Erythroblast (primary cell): ENCODE data around the gene MAMDC2.

Experiments used
- GATA1 ChIP-seq: IDR thresholded peaks from 2 replicates; pipeline ENCODE4 v1.6.1; 2011; ENCODE audit warnings: low read depth, mild to moderate bottlenecking, control low read depth, low read length, moderate library complexity
- POLR2A ChIP-seq: IDR thresholded peaks from 2 replicates; pipeline ENCODE4 v1.6.1; 2011; ENCODE audit warnings: mild to moderate bottlenecking, low read length

DNA sequence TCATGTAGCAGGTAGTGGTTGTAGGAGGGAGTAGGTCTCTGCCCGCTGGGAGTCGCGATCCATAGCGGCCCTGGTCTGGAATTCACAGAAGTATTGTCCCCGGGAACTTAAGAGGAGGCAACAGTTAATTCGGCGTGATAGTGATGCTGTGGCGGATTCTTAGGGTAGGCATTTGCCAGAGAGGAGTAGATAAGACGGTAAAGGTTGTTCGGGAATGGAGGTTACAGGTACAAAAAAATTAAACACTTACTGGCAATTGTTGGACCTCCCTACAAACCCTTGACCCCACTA lies 215.8 kb downstream of the MAMDC2 start:
- no peak for TF ChIP-seq POLR2A
- TF ChIP-seq GATA1, result no peak
